HepG2 (cell line): ENCODE results near the gene CFAP99. TPM values are rescaled to one million over a fixed set of nuclear protein-coding genes. Genes with fewer than 3 reads are reported as not detected.

Experiments used
- ATAC-seq: fragments of 200-7000 bp; cut with Tn5 transposase; 3 replicates; pipeline ENCODE4 v1.9.1; 2020; ENCODE audit warnings: mild to moderate bottlenecking, moderate library complexity
- BruUV-seq: library from RNA; stranded (reverse); fragments of 400-500 nt; replicated peaks from 2 replicates; lab custom pipeline; 2021; lab: Mats Ljungman, UMichigan
- CTCF ChIA-PET: fragments of 300-600 bp; formaldehyde crosslinking; extraction: SDS; loops from one replicate; lab custom pipeline; 2021; ENCODE audit warnings: low total read pairs, inconsistent platforms, low intra/inter-chr PET ratio; lab: Yijun Ruan, JAX
- POLR2A ChIA-PET: fragments of 350-600 bp; sonication (Branson Sonifier 250); formaldehyde crosslinking; loops from one replicate; lab custom pipeline; 2020; ENCODE audit warnings: antibody characterized with exemption, inconsistent platforms; lab: Yijun Ruan, JAX
- DNase-seq: peaks from one replicate; pipeline ENCODE4 v3.0.0-alpha.2; 2015; ENCODE audit warnings: low spot score
- FAIRE-seq: peaks from 3 replicates; lab custom pipeline; 2011; peaks lifted over from hg19 to GRCh38; lab: Jason Lieb, UNC
- H2AFZ ChIP-seq: one replicate; pipeline ENCODE4 v1.6.1; 2011; ENCODE audit warnings: low read length, inconsistent platforms
- H3K27ac ChIP-seq: fragments of 300-600 bp; 3 replicates; pipeline ENCODE4 v1.8.0; 2011; ENCODE audit warnings: mixed run types, mild to moderate bottlenecking, mixed read lengths, low read length, inconsistent platforms; ENCODE audit not compliant: insufficient read depth; ENCODE audit errors: extremely low read length
- H3K27me3 ChIP-seq, 2 experiments: fragments of 200-600 bp in 1 of 2; 2 replicates in 1 of 2; 3 replicates in 1 of 2; pipeline versions ENCODE4 v1.6.0 to v1.8.0; 2011; ENCODE audit warnings: low read length in 2 of 2, mild to moderate bottlenecking in 2 of 2, moderate library complexity in 2 of 2, inconsistent platforms in 1 of 2; ENCODE audit not compliant: insufficient read depth in 2 of 2, control insufficient read depth in 1 of 2
- H3K36me3 ChIP-seq, 2 experiments: fragments of 200-600 bp in 1 of 2; replicated peaks in 1 of 2; 2 replicates in 1 of 2; 3 replicates in 1 of 2; pipeline versions ENCODE4 v1.5.1 to v1.8.0; 2011; ENCODE audit warnings: low read length in 2 of 2, inconsistent platforms in 1 of 2; ENCODE audit not compliant: insufficient read depth in 2 of 2, control insufficient read depth in 1 of 2
- H3K4me1 ChIP-seq: 2 replicates; pipeline ENCODE4 v1.5.1; 2012; ENCODE audit warnings: low read length, inconsistent platforms; ENCODE audit not compliant: insufficient read depth
- H3K4me2 ChIP-seq: 2 replicates; pipeline ENCODE4 v1.6.0; 2011; ENCODE audit warnings: low read depth, low read length, inconsistent platforms
- H3K4me3 ChIP-seq, 3 experiments: fragments of 200-600 bp in 1 of 3; sonication (generic), shearing (Covaris generic) in 1 of 3; replicated peaks in 1 of 3; 2 replicates each; pipeline ENCODE4 v1.5.1; 2011 to 2016; ENCODE audit warnings: low read length in 3 of 3, inconsistent platforms in 2 of 3, low read depth in 2 of 3, mild to moderate bottlenecking in 2 of 3, control low read depth in 1 of 3, mixed read lengths in 1 of 3; ENCODE audit not compliant: insufficient read depth in 1 of 3
- H3K79me2 ChIP-seq: one replicate; pipeline ENCODE4 v1.6.1; 2011; ENCODE audit warnings: low read length, inconsistent platforms; ENCODE audit not compliant: insufficient read depth
- H3K9ac ChIP-seq: 2 replicates; pipeline ENCODE4 v1.6.0; 2011; ENCODE audit warnings: mild to moderate bottlenecking, low read depth, low read length, inconsistent platforms; ENCODE audit not compliant: insufficient read depth
- H3K9me3 ChIP-seq: 2 replicates; pipeline ENCODE4 v1.5.1; 2012; ENCODE audit warnings: mild to moderate bottlenecking, low read length
- H4K20me1 ChIP-seq: 2 replicates; pipeline ENCODE4 v1.6.0; 2011; ENCODE audit warnings: inconsistent platforms, mild to moderate bottlenecking, low read length, moderate library complexity; ENCODE audit not compliant: insufficient read depth
- ZBTB43 ChIP-seq: sonication (generic); formaldehyde crosslinking; conservative IDR thresholded peaks from 2 replicates; pipeline ENCODE4 v1.4.0; 2020; ENCODE audit warnings: missing genetic modification reagents
- ZNF513 ChIP-seq: sonication (generic); formaldehyde crosslinking; conservative IDR thresholded peaks from 2 replicates; pipeline ENCODE4 v1.5.0; 2020; ENCODE audit warnings: missing genetic modification reagents
- ZNF768 ChIP-seq: sonication (generic); formaldehyde crosslinking; IDR thresholded peaks from 2 replicates; pipeline ENCODE4 v1.4.0; 2020; ENCODE audit warnings: missing genetic modification reagents
- WGBS: methylation state at CpG from one replicate; pipeline ENCODE4 v1.1.6; 2017; ENCODE audit warnings: low lambda C conversion rate; 5-methylcytosine and 5-hydroxymethylcytosine counted together
- in situ Hi-C: cut with HindIII; loops from 2 replicates; pipeline ENCODE4 v1.10.0; 2017; ENCODE audit warnings: low pct_unique_long_range_greater_than_20kb; ENCODE audit not compliant: extremely low pct_ligation_motif_present
- intact Hi-C: fragments of 100-400 bp; cut with micrococcal nuclease; formaldehyde crosslinking; loops from one replicate; pipeline ENCODE4 v1.10.0; 2022; ENCODE audit not compliant: unreplicated experiment
- polyA plus RNA-seq, 8 experiments: library from polyadenylated mRNA; depleted of rRNA in 3 of 8; stranded (reverse) in 7 of 8; unstranded in 1 of 8; fragments of >200 nt; fragmentation: Illumina TruSeq in 4 of 8; extraction: Trizol in 4 of 8; gene quantifications; 2 replicates each; pipeline versions ENCODE4 v1.2.1 to v1.2.3, GENCODE V29; 2011 to 2016; ENCODE audit warnings: low read depth in 4 of 8, missing spikeins in 1 of 8, mixed read lengths in 1 of 8; ENCODE audit not compliant: insufficient read depth in 1 of 8
- total RNA-seq, 5 experiments: library from RNA; depleted of rRNA; stranded (reverse); fragments of >200 nt; fragmentation: Illumina TruSeq; extraction: Trizol; gene quantifications; 2 replicates each; pipeline ENCODE4 v1.2.3, GENCODE V29; 2016; ENCODE audit warnings: low read depth in 1 of 5

Gene CFAP99
- total and polyA plus RNA-seq, 2 of the 13 experiments (the other 11 are each of a cell fraction or from before 2014, with no cell fraction given), result not detected

GRCh38 chr4:2437475-2438215, 18.9 kb downstream of the CFAP99 start (continued):
- no peak for TF ChIP-seq ZNF513 (CRISPR knock-in tag)

- H3K4me3 ChIP-seq, result no peak overlapping the region
- no peaks in the 10 kb centered on the region for H3K79me2 ChIP-seq
- intact Hi-C loops (no loop called here), in situ Hi-C loops (no loop called here)
- POLR2A ChIA-PET, result no interaction called here
- no peak overlapping the region for H3K27ac ChIP-seq
- peaks cover 2 to 36% of the 10 kb centered on the region in 2 experiments; a peak in 4 of 5 replicates for H3K27me3 ChIP-seq
- no peaks in the 10 kb centered on the region for H3K9me3 ChIP-seq
- WGBS, result 44% methylated on average over 10 of the region's 16 CpGs
- H4K20me1 ChIP-seq, result no peaks in the 10 kb centered on the region
- DNase-seq, result no peak
- TF ChIP-seq ZBTB43 (CRISPR knock-in tag) (no peak), ZNF768 (peak; percentile 87)
- H3K4me1 ChIP-seq, result peaks cover 30% of the 10 kb centered on the region
- no peak overlapping the region for H2AFZ ChIP-seq
- no peaks in the 10 kb centered on the region for H3K36me3 ChIP-seq
- FAIRE-seq, result no peak
- no peak overlapping the region for H3K4me2 ChIP-seq
- CTCF ChIA-PET, result no interaction called here
- H3K9ac ChIP-seq, result no peak overlapping the region
- no TSS peak for BruUV-seq
- ATAC-seq, result no peak
Measured at GRCh38 chr4:2438822-2439718, 20.3 kb downstream of the CFAP99 start.
